NOMO-1 (cell line): Measurements from ENCODE around the gene HMCN2.

Experiments
- DNase-seq, 2 experiments: peaks; one replicate each; lab custom pipeline; 2025; ENCODE audit not compliant: unreplicated experiment in 2 of 2; lab: John Stamatoyannopoulos, UW

Gene HMCN2

GRCh38 chr9:130459941-130460669 is 194.5 kb downstream of the HMCN2 start:
- DNase-seq, result no peak

GRCh38 chr9:130461218-130461630 is 195.7 kb downstream of the HMCN2 start:
- DNase-seq, result peak; percentile 37 to 40

- DNase-seq, result no peak
Measured at GRCh38 chr9:130461731-130462130, 196.2 kb downstream of the HMCN2 start.

- DNase-seq, result no peak
Measured at GRCh38 chr9:130462685-130463540, 197.4 kb downstream of the HMCN2 start.

GRCh38 chr9:130463763-130464745 is 198.5 kb downstream of the HMCN2 start:
- DNase-seq, result no peak

GRCh38 chr9:130465383-130466096 is 200.0 kb downstream of the HMCN2 start:
- no peak for DNase-seq

GRCh38 chr9:130466537-130467217 is 201.1 kb downstream of the HMCN2 start:
- no peak for DNase-seq

GRCh38 chr9:130467316-130467715 is 201.8 kb downstream of the HMCN2 start:
- DNase-seq, result no peak

- DNase-seq, result no peak
Measured at GRCh38 chr9:130468566-130468965, 203.0 kb downstream of the HMCN2 start.

GRCh38 chr9:130470269-130470668 is 204.7 kb downstream of the HMCN2 start:
- no peak for DNase-seq

- no peak for DNase-seq
Measured at GRCh38 chr9:130470950-130471349, 205.4 kb downstream of the HMCN2 start.

- DNase-seq, result no peak
Measured at GRCh38 chr9:130471411-130472183, 206.0 kb downstream of the HMCN2 start.

- no peak for DNase-seq
Measured at GRCh38 chr9:130472184-130472705, 206.7 kb downstream of the HMCN2 start.

- DNase-seq, result no peak
Measured at GRCh38 chr9:130473009-130473408, 207.4 kb downstream of the HMCN2 start.

- DNase-seq, result no peak
Measured at GRCh38 chr9:130473566-130473965, 208.0 kb downstream of the HMCN2 start.

- DNase-seq, result no peak
Measured at GRCh38 chr9:130474106-130474505, 208.5 kb downstream of the HMCN2 start.

GRCh38 chr9:130476151-130476730 is 210.7 kb downstream of the HMCN2 start:
- DNase-seq, result no peak

- no peak for DNase-seq
Measured at GRCh38 chr9:130477564-130477963, 212.0 kb downstream of the HMCN2 start.
